Activated naive CD8-positive, alpha-beta T cell (primary cell): Measurements from ENCODE around the gene PRM2.
"Not testable (repeated sequence)": the region's sequence is repeated elsewhere in the genome, so short reads cannot be mapped to it uniquely, and the experiment has no call there.

Source experiments
- H3K27ac Mint-ChIP-seq: one replicate; pipeline ENCODE4 v1.8.0; 2021; ENCODE audit warnings: mixed read lengths
- H3K27me3 Mint-ChIP-seq: one replicate; pipeline ENCODE4 v1.8.0; 2021; ENCODE audit warnings: mixed read lengths
- H3K36me3 Mint-ChIP-seq: one replicate; pipeline ENCODE4 v1.8.0; 2021; ENCODE audit warnings: mixed read lengths
- H3K4me1 Mint-ChIP-seq: one replicate; pipeline ENCODE4 v1.8.0; 2021; ENCODE audit warnings: low read depth, mixed read lengths
- H3K4me3 Mint-ChIP-seq: one replicate; pipeline ENCODE4 v1.8.0; 2021; ENCODE audit warnings: mild to moderate bottlenecking, mixed read lengths
- H3K9me3 Mint-ChIP-seq: one replicate; pipeline ENCODE4 v1.8.0; 2021; ENCODE audit warnings: low read depth, mixed read lengths

Gene PRM2

DNA sequence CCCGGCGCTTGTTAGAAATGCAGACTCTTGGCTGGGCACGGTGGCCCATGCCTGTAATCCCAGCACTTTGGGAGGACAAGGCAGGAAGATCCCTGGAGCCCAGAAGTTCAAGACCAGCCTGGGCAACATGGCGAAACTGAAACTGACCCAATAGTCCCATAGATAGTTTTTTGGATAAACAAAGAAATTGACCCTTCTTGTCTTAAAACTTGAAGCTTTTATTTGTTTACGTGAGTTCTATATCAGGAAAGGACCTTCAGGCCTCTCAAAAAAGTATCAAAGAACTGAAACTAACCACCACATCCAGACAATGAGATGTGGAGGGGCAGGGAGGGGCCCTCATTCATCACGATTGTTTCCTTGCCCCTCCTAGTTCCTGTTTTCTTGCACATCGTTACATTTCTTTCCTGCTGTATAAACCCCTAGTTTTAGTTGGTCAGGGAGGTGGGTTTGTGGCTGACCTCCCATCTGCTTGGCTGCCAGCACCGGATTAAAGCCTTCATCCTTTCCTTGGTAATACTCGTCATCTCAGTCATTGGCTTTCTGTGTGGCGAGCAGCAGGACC, 34.8 kb upstream of the PRM2 start:
- Mint-ChIP-seq H3K27ac (peak overlapping the region; percentile 76), H3K9me3 (no peaks in the 10 kb centered on the region), H3K36me3 (no peaks in the 10 kb centered on the region), H3K4me1 (peaks cover 48% of the 10 kb centered on the region), H3K27me3 (no peaks in the 10 kb centered on the region), H3K4me3 (peak overlapping the region; percentile 69)

GRCh38 chr16:11310634-11310977, 34.3 kb upstream of the PRM2 start:
- peak overlapping the region; percentile 76 for H3K27ac Mint-ChIP-seq
- H3K4me1 Mint-ChIP-seq = peaks cover 48% of the 10 kb centered on the region
- no peak overlapping the region for H3K4me3 Mint-ChIP-seq

GRCh38 chr16:11309895-11310633, 33.8 kb upstream of the PRM2 start:
- peaks cover 48% of the 10 kb centered on the region for H3K4me1 Mint-ChIP-seq
- H3K27me3 Mint-ChIP-seq = no peaks in the 10 kb centered on the region
- H3K4me3 Mint-ChIP-seq = no peak overlapping the region
- no peaks in the 10 kb centered on the region for H3K36me3 Mint-ChIP-seq
- no peak overlapping the region for H3K27ac Mint-ChIP-seq
- no peaks in the 10 kb centered on the region for H3K9me3 Mint-ChIP-seq

More at GRCh38 chr16:11310634-11310977, 34.3 kb upstream of the PRM2 start:
- Mint-ChIP-seq H3K27me3 (no peaks in the 10 kb centered on the region), H3K9me3 (no peaks in the 10 kb centered on the region), H3K36me3 (no peaks in the 10 kb centered on the region)

GRCh38 chr16:11308493-11309283, 32.4 kb upstream of the PRM2 start:
- Mint-ChIP-seq H3K27ac (no peak overlapping the region), H3K36me3 (no peaks in the 10 kb centered on the region), H3K4me3 (no peak overlapping the region), H3K27me3 (no peaks in the 10 kb centered on the region), H3K4me1 (peaks cover 45% of the 10 kb centered on the region), H3K9me3 (no peaks in the 10 kb centered on the region)

DNA sequence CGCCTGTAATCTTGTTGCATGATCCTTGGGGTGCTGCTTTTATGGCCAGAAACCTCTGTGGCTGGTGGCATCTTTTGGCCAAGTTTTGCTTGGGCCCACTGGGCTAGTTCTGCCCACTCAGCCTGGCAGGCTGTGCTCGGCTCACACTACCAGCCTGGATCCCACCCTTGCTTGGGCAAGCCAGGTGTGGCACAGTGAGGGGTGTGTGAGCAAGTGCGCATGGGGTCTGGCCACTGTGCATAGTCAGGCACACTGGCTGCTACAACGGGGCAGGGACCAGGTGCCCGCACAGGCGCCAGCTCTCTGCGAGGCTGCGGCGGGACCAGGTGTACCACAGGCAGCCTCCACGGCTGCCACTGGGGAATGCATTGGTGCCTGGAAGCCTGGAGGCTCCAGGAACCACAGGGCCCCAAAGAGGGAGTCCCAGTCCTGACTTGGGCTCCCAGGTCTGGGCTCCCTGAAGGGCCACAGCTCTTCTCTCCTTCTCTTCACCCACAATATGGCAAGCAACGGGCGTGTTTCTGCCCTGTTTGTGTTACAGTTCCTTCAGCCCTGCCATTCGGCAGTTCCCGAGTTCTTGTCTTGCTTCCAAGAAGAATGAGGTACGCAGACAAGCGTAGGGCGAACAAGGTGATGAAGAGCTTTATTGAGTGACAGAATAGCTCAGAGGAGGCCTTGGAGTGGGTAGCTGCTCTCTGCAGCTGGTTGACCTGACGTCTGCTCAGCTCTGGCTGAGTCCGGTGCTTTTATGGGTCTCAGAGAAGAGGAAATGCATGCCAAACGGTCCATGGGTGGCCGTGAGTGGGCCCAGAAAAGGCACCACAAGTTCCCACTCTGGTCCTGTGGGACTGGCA, 31.6 kb upstream of the PRM2 start:
- peaks cover 37% of the 10 kb centered on the region for H3K4me1 Mint-ChIP-seq
- H3K27me3 Mint-ChIP-seq = no peaks in the 10 kb centered on the region
- H3K36me3 Mint-ChIP-seq = no peaks in the 10 kb centered on the region
- no peaks in the 10 kb centered on the region for H3K9me3 Mint-ChIP-seq
- no peak overlapping the region for H3K4me3 Mint-ChIP-seq
- no peak overlapping the region for H3K27ac Mint-ChIP-seq

- no peak overlapping the region for H3K27ac Mint-ChIP-seq
- no peaks in the 10 kb centered on the region for H3K36me3 Mint-ChIP-seq
- H3K4me1 Mint-ChIP-seq = peaks cover 30% of the 10 kb centered on the region
- H3K27me3 Mint-ChIP-seq = no peaks in the 10 kb centered on the region
- H3K9me3 Mint-ChIP-seq = no peaks in the 10 kb centered on the region
- H3K4me3 Mint-ChIP-seq = no peak overlapping the region
These were observed 30.8 kb upstream of the PRM2 start for GRCh38 chr16:11306997-11307638.

DNA sequence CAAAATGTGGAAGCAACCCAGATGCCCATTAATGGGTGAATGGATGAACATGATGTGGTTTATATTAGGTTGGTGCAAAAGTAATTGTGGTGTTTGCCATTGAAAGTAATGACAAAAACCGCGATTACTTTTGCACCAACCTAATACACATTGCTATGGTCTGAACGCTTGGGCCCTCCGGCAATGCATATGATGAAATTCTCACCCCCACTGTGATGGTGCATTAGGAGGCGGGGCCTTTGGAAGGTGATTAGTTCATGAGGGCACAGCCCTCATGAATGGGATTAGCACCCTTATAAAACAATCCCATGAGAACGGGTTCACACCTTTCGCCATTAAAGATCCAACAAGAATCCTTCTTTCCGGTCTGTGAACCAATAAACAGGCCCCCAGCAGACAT, 30.1 kb upstream of the PRM2 start:
- H3K4me3 Mint-ChIP-seq = no peak overlapping the region
- H3K4me1 Mint-ChIP-seq = peaks cover 24% of the 10 kb centered on the region
- H3K27me3 Mint-ChIP-seq = no peaks in the 10 kb centered on the region
- no peaks in the 10 kb centered on the region for H3K9me3 Mint-ChIP-seq
- H3K27ac Mint-ChIP-seq = no peak overlapping the region
- no peaks in the 10 kb centered on the region for H3K36me3 Mint-ChIP-seq

DNA sequence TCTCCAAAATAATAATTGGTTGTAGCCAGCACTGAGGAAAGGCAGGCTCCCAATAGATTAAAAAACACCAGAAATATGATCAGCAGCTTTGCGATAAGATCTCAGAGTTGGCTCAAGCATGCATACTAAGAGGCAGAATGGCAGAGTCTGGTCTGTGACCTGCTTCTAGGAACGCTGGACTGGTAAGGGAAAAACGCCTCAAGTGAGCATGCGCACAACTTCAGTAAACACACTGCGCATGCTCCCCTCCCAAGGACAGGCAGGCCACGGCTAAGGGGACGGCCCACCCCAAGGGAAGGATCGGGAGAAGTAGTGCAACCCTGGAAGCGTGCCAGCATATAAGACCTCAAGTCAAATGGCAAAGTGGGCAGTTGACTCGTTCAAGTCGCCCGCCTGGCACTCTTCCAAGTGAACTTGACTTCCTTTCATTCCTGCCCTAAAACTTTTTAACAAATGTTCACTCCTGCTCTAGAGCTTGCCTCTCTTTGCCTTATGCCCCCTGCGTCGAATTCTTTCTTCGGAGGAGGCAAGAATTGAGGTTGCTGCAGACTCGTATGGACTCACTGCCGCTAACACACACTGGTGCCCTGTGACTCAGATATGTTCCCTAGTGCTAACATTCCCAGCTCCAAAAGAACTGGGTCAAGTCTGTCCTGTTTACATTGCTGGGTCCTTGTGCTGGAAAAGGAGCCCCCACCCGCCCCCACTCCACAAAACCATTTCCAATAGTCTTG, 27.3 kb upstream of the PRM2 start:
- no peaks in the 10 kb centered on the region for H3K27me3 Mint-ChIP-seq
- H3K9me3 Mint-ChIP-seq = no peaks in the 10 kb centered on the region
- no peak overlapping the region for H3K4me3 Mint-ChIP-seq
- H3K27ac Mint-ChIP-seq = no peak overlapping the region
- peaks cover 11% of the 10 kb centered on the region for H3K4me1 Mint-ChIP-seq
- H3K36me3 Mint-ChIP-seq = no peaks in the 10 kb centered on the region

GRCh38 chr16:11302977-11303376, 26.7 kb upstream of the PRM2 start:
- H3K4me1 Mint-ChIP-seq = peaks cover 13% of the 10 kb centered on the region
- no peaks in the 10 kb centered on the region for H3K9me3 Mint-ChIP-seq
- H3K36me3 Mint-ChIP-seq = no peaks in the 10 kb centered on the region
- H3K27me3 Mint-ChIP-seq = no peaks in the 10 kb centered on the region
- no peak overlapping the region for H3K4me3 Mint-ChIP-seq
- H3K27ac Mint-ChIP-seq = no peak overlapping the region

DNA sequence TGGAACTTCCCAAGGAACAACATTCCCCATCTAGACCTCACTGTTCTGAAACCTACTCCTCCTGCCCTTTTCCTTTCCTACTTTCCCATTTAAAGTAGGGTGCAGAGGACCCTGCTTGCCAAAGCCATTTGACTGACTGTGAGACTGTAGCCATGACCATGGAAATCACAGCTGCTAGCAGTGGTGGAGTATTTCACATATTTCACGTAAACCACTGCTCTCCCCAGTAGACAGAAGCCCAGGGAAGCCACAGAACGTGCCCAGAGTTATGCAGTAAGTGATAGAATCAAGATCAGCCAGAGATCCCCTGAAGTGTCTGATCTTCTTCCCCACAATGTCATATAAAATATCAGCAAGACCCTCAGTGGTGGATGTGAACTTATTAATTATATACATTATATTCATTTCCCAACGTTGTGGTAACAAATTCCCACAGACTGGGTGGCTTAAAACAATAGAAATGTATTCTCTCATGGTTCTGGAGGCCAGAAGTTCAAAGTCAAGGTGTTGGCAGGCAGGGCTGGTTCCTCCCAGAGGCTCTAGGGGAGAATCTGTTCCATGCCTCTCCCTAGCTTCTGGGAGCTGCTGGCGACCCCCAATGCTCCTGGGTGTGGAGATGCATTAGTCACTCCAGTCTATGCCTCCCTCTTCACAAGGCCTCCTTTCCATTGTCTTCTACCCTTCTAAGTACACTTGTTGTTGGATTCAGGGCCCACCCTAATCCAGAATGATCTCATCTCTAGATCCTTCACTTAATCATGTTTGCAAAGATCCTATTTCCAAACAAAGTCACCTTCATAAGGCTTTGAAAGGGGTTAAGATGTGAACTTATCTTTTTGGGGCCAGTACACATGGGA, 25.6 kb upstream of the PRM2 start:
- no peaks in the 10 kb centered on the region for H3K27me3 Mint-ChIP-seq
- no peaks in the 10 kb centered on the region for H3K9me3 Mint-ChIP-seq
- no peak overlapping the region for H3K4me3 Mint-ChIP-seq
- peaks cover 20% of the 10 kb centered on the region for H3K4me1 Mint-ChIP-seq
- H3K27ac Mint-ChIP-seq = no peak overlapping the region
- no peaks in the 10 kb centered on the region for H3K36me3 Mint-ChIP-seq

- H3K9me3 Mint-ChIP-seq = no peaks in the 10 kb centered on the region
- H3K27me3 Mint-ChIP-seq = no peaks in the 10 kb centered on the region
- peaks cover 28% of the 10 kb centered on the region for H3K4me1 Mint-ChIP-seq
- H3K4me3 Mint-ChIP-seq = no peak overlapping the region
- no peaks in the 10 kb centered on the region for H3K36me3 Mint-ChIP-seq
- H3K27ac Mint-ChIP-seq = no peak overlapping the region
These were observed 24.2 kb upstream of the PRM2 start for GRCh38 chr16:11300560-11300892.

DNA sequence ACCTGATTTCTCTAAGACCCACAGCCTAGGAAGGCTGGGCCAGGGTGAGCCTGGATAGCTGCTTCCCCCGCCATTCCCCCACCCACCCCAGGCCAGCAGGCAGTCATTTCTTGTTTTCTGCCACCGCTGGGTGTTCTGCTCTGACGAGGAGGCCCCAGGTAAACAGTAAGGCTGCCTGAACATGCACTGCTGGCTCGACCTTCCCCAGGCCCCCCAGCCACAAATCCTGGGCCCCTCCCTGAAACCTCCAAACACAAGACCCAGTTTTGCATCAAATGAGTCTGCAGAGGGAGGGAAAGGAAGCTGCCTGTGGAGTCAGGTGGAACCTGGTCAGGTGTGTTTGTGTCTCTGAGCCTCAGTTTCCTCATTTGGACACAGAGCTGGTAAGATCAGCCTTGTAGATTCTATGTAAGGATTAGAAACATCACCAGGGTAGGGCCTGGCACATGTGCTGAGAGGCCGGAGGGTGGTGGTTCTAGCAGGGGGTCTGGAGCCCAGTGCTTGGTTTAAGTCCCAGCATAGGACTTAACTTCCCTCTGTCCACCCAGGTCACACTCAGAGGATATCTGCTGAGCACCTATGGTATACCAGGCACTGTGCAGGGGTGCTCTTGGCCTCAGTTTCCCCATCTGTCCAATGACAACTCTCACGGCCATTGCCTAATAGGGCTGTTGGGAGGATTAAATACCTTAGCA, 23.7 kb upstream of the PRM2 start:
- Mint-ChIP-seq H3K4me3 (no peak overlapping the region), H3K27ac (no peak overlapping the region), H3K9me3 (no peaks in the 10 kb centered on the region), H3K4me1 (peaks cover 28% of the 10 kb centered on the region), H3K27me3 (no peaks in the 10 kb centered on the region), H3K36me3 (no peaks in the 10 kb centered on the region)

- H3K9me3 Mint-ChIP-seq, H3K36me3 Mint-ChIP-seq, H3K27me3 Mint-ChIP-seq: not testable (repeated sequence)
- peaks cover 32% of the 10 kb centered on the region for H3K4me1 Mint-ChIP-seq
- H3K4me3 Mint-ChIP-seq = peak overlapping the region; percentile 66
- peak overlapping the region; percentile 78 for H3K27ac Mint-ChIP-seq
These were observed 22.8 kb upstream of the PRM2 start for GRCh38 chr16:11298950-11299547.
